Skeletal muscle tissue (tissue), 4 donors: Measurements from ENCODE around the gene HS6ST3. TPM values are rescaled to one million over a fixed set of nuclear protein-coding genes. Genes with fewer than 3 reads are reported as not detected.

ENCODE experiments used
- H3K27ac ChIP-seq: one replicate; pipeline ENCODE4 v1.7.0; 2013; ENCODE audit warnings: mild to moderate bottlenecking, low read depth, low read length, inconsistent platforms
- H3K27me3 ChIP-seq, 3 donors: one replicate each; pipeline ENCODE4 v1.7.0; 2013; ENCODE audit warnings: low read length in 3 of 3; ENCODE audit not compliant: control insufficient read depth in 3 of 3, insufficient read depth in 3 of 3
- H3K36me3 ChIP-seq, 3 donors: one replicate each; pipeline ENCODE4 v1.7.0; 2013; ENCODE audit warnings: low read length in 3 of 3; ENCODE audit not compliant: control insufficient read depth in 3 of 3, insufficient read depth in 3 of 3
- H3K4me1 ChIP-seq, 3 donors: one replicate each; pipeline ENCODE4 v1.7.0; 2013; ENCODE audit warnings: low read length in 3 of 3, mild to moderate bottlenecking in 3 of 3; ENCODE audit not compliant: control insufficient read depth in 3 of 3, insufficient read depth in 3 of 3
- H3K4me3 ChIP-seq, 3 donors: one replicate each; pipeline ENCODE4 v1.7.0; 2013; ENCODE audit warnings: low read length in 3 of 3
- H3K9ac ChIP-seq, 3 donors: one replicate each; pipeline ENCODE4 v1.7.0; 2013; ENCODE audit warnings: low read length in 3 of 3, mild to moderate bottlenecking in 3 of 3, moderate library complexity in 2 of 3, low read depth in 1 of 3
- H3K9me3 ChIP-seq, 3 donors: one replicate each; pipeline ENCODE4 v1.7.0; 2013; ENCODE audit warnings: low read length in 3 of 3; ENCODE audit not compliant: control insufficient read depth in 3 of 3
- total RNA-seq: library from RNA; depleted of rRNA; stranded (reverse); fragments of >200 nt; gene quantifications from one replicate; pipeline ENCODE4 v1.2.3, GENCODE V29; 2014
- donor health status: Osteomylitis.

Gene HS6ST3
- total RNA-seq, 1 donor from 2014 or later = 0.52 TPM

DNA sequence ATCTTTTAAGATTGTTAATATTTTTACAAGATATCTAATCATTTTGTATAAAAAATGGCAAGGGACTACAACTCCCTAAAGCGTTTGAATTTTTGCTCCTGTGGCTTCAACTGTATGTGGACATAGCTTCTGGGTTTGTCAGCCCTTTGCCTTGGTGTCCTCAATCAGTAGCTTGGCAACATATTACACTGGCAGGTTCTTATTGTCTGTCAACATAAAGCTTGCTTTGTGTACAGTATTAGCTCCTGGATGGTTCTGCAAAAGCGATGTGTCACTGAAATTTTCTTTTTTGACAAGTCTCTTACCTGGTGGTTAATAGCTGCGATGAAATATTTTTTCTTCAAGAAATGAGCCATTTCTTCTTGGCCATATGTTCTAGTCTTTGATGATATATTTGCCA lies 190.0 kb downstream of the HS6ST3 start:
- H3K4me1 ChIP-seq = no peaks in the 10 kb centered on the region
- H3K27ac ChIP-seq = no peak overlapping the region
- no peak overlapping the region for H3K9ac ChIP-seq
- H3K36me3 ChIP-seq = no peaks in the 10 kb centered on the region
- H3K9me3 ChIP-seq = no peaks in the 10 kb centered on the region
- H3K4me3 ChIP-seq = no peak overlapping the region
- H3K27me3 ChIP-seq = no peaks in the 10 kb centered on the region

GRCh38 chr13:96284971-96285370 lies 195.1 kb downstream of the HS6ST3 start:
- H3K9ac ChIP-seq = no peak overlapping the region
- H3K27me3 ChIP-seq = peaks cover 0 to 3% (median 0%) of the 10 kb centered on the region in 3 donors
- H3K27ac ChIP-seq = no peak overlapping the region
- H3K9me3 ChIP-seq = no peaks in the 10 kb centered on the region
- no peaks in the 10 kb centered on the region for H3K36me3 ChIP-seq
- H3K4me3 ChIP-seq = no peak overlapping the region
- no peaks in the 10 kb centered on the region for H3K4me1 ChIP-seq

- Histone ChIP-seq H3K36me3 (no peaks in the 10 kb centered on the region), H3K4me1 (no peaks in the 10 kb centered on the region), H3K4me3 (no peak overlapping the region), H3K9me3 (no peaks in the 10 kb centered on the region), H3K9ac (no peak overlapping the region), H3K27me3 (peaks cover 0 to 3% (median 0%) of the 10 kb centered on the region in 3 donors), H3K27ac (no peak overlapping the region)
Measured at GRCh38 chr13:96285729-96286128, 195.8 kb downstream of the HS6ST3 start.

DNA sequence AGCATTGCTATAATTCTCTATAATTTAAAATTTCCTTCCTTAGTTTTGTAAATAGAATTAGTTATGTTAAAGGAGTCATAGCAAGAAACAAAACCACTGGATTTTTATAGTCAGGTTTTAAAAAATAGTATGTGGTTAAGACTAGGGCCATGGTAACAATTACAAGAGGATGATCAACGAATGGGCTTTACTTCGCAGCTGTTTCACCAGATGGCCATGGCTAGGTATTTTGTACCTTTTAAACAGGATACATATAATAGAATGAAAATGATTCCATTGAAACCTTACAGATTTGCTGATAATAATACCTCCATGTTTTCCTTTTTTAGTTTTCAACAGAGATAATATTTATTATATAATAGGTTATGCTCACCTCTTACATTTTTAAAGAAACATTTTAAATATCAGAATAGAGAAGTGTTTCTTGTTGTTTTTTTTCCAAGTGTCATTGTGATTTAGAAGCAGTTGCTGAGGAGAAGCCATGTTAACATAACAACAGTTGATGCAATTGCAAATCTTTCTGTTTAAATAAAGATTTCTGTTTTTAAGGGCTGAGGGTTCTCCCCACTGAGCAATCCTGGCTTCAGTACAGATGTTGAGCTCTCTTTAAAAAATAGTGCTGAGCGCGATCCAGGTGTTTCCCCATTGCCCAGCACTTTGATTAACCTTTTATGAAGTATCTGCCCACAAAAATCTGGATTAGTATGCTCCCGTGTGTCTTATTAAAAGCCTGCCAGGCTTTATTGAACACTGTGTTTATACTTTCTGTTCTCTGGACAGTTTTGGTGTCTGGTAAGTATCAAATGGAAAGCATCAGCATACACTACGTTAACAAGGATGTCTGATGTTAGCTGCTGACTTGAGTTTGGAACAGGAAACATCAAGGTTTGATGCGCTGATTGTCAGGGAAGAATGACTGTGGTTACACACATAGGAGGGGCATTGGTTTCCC lies 205.3 kb downstream of the HS6ST3 start:
- H3K27me3 ChIP-seq = no peaks in the 10 kb centered on the region
- no peak overlapping the region for H3K9ac ChIP-seq
- H3K36me3 ChIP-seq = no peaks in the 10 kb centered on the region
- H3K27ac ChIP-seq = no peak overlapping the region
- H3K4me3 ChIP-seq = no peak overlapping the region
- H3K9me3 ChIP-seq = no peaks in the 10 kb centered on the region
- H3K4me1 ChIP-seq = no peaks in the 10 kb centered on the region

GRCh38 chr13:96297360-96297759 lies 207.5 kb downstream of the HS6ST3 start:
- no peak overlapping the region for H3K9ac ChIP-seq
- no peak overlapping the region for H3K4me3 ChIP-seq
- H3K27me3 ChIP-seq = no peaks in the 10 kb centered on the region
- H3K9me3 ChIP-seq = no peaks in the 10 kb centered on the region
- H3K4me1 ChIP-seq = no peaks in the 10 kb centered on the region
- no peaks in the 10 kb centered on the region for H3K36me3 ChIP-seq
- H3K27ac ChIP-seq = no peak overlapping the region

- Histone ChIP-seq H3K9me3 (no peaks in the 10 kb centered on the region), H3K4me3 (no peak overlapping the region), H3K9ac (no peak overlapping the region), H3K36me3 (no peaks in the 10 kb centered on the region), H3K27me3 (no peaks in the 10 kb centered on the region), H3K27ac (no peak overlapping the region), H3K4me1 (no peaks in the 10 kb centered on the region)
Measured at GRCh38 chr13:96299235-96299634, 209.3 kb downstream of the HS6ST3 start.

GRCh38 chr13:96308568-96308967 lies 218.7 kb downstream of the HS6ST3 start:
- Histone ChIP-seq H3K27me3 (no peaks in the 10 kb centered on the region), H3K4me3 (no peak overlapping the region), H3K27ac (no peak overlapping the region), H3K4me1 (no peaks in the 10 kb centered on the region), H3K9me3 (no peaks in the 10 kb centered on the region), H3K36me3 (no peaks in the 10 kb centered on the region), H3K9ac (no peak overlapping the region)

DNA sequence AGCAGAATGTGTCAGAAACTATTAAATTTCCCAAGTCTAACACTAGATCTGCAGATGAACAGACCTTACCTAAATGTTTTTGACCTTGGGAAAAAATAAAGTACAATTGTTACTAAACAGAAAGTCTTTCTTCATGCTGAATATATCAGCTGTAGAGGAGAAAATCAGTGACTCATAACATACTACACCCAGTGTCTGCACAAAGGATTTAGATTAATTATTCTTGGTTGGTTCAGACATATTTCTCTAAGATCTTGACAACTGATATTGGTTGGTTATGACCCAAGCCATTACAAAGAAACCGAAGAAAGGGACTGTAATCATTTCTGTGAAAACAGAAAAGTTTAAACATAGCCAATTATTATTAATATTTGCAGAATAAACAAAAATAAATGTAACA lies 225.1 kb downstream of the HS6ST3 start:
- Histone ChIP-seq H3K4me3 (no peak overlapping the region), H3K27ac (no peak overlapping the region), H3K36me3 (no peaks in the 10 kb centered on the region), H3K4me1 (no peaks in the 10 kb centered on the region), H3K9ac (no peak overlapping the region), H3K9me3 (no peaks in the 10 kb centered on the region), H3K27me3 (no peaks in the 10 kb centered on the region)

DNA sequence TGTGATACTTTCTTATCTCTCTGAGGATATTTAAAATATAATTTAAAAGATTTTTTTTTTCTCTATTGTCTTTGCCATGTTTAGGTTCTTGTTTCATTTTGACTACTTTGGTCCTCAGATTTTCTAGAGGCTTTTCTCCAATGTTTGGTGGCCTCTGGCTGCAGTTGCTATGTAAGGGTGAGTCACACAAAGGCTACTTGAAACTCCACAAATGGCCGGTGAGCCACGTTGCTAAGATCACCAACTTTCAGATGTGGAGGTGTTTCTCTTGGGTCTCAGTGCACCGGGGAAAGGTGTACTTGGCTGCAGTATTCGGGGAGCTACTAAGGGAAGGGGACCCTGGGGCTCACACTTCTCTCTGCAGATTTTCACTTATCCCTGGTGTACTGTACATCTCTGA lies 248.1 kb downstream of the HS6ST3 start:
- Histone ChIP-seq H3K27me3 (no peaks in the 10 kb centered on the region), H3K9ac (no peak overlapping the region), H3K36me3 (no peaks in the 10 kb centered on the region), H3K4me3 (no peak overlapping the region), H3K27ac (no peak overlapping the region), H3K4me1 (no peaks in the 10 kb centered on the region), H3K9me3 (no peaks in the 10 kb centered on the region)

DNA sequence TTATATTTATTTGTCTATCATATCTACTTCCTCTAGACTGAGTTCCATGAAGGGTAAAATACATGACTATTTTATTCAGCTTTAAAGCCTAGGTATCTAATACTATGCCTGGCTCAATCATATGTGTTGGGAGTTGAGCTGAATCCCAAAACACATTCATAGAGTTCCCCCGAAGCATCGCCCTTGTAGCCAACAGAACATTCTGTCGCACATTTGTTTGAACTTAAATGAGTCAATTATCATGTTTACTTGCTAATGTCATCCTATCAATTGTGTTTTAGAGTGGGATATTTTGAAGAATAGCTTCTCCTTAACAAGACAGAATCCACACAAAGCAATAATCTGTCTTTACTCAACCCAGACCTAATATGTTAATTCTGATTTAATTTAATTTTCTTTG lies 252.4 kb downstream of the HS6ST3 start:
- Histone ChIP-seq H3K27ac (no peak overlapping the region), H3K9me3 (no peaks in the 10 kb centered on the region), H3K4me1 (no peaks in the 10 kb centered on the region), H3K36me3 (no peaks in the 10 kb centered on the region), H3K4me3 (no peak overlapping the region), H3K9ac (no peak overlapping the region), H3K27me3 (no peaks in the 10 kb centered on the region)
